Thoracic aorta (tissue), 2 donors: Measurements from ENCODE around the gene KRT71. TPM values are rescaled to one million over a fixed set of nuclear protein-coding genes. Genes with fewer than 3 reads are reported as not detected.

Experiments
- ATAC-seq: fragments of 150-250 bp; one replicate; pipeline ENCODE4 v1.8.0; 2017; ENCODE audit warnings: low read depth; ENCODE audit not compliant: insufficient number of reproducible peaks, low FRiP score
- DNase-seq: peaks from one replicate; pipeline ENCODE4 v3.0.0-alpha.2; 2020; ENCODE audit warnings: low spot score
- H3K27ac ChIP-seq, 2 donors: fragments of 200-600 bp; sonication (generic); 1 replicate in 1 of 2; 2 replicates in 1 of 2; pipeline ENCODE4 v1.5.1; 2016; ENCODE audit warnings: mild to moderate bottlenecking in 2 of 2, moderate library complexity in 2 of 2
- H3K27me3 ChIP-seq: fragments of 200-600 bp; sonication (generic); replicated peaks from 2 replicates; pipeline ENCODE4 v1.6.0; 2016; ENCODE audit warnings: mild to moderate bottlenecking; ENCODE audit not compliant: insufficient read depth
- H3K36me3 ChIP-seq: fragments of 200-600 bp; sonication (generic); one replicate; pipeline ENCODE4 v1.5.1; 2016
- H3K4me1 ChIP-seq, 2 donors: fragments of 200-600 bp; sonication (generic); 1 replicate in 1 of 2; 2 replicates in 1 of 2; pipeline versions ENCODE4 v1.5.1 to v1.6.0; 2016; ENCODE audit warnings: low read depth in 2 of 2, mild to moderate bottlenecking in 1 of 2; ENCODE audit not compliant: control insufficient read depth in 1 of 2
- H3K4me3 ChIP-seq: fragments of 200-600 bp; sonication (generic); 2 replicates; pipeline ENCODE4 v1.5.1; 2016; ENCODE audit warnings: mild to moderate bottlenecking
- H3K9me3 ChIP-seq: fragments of 200-600 bp; sonication (generic); 2 replicates; pipeline ENCODE4 v1.5.1; 2016
- CTCF ChIP-seq: fragments of 200-600 bp; sonication (generic); IDR thresholded peaks from one replicate; pipeline ENCODE4 v1.5.1; 2019; ENCODE audit warnings: antibody characterized with exemption
- total RNA-seq, 2 donors: library from RNA; depleted of rRNA; stranded (reverse); fragments of >200 nt; gene quantifications; one replicate each; pipeline versions ENCODE4 v1.1.0 to v1.2.3, GENCODE V29; 2016

KRT71 gene
- total RNA-seq, 2 donors from 2014 or later = not detected

GRCh38 chr12:52527121-52527800 is 25.7 kb downstream of the KRT71 start:
- Histone ChIP-seq H3K27ac (no peak overlapping the region), H3K9me3 (no peaks in the 10 kb centered on the region), H3K36me3 (no peaks in the 10 kb centered on the region), H3K4me1 (no peaks in the 10 kb centered on the region), H3K4me3 (no peak overlapping the region), H3K27me3 (no peaks in the 10 kb centered on the region)
- no peak for DNase-seq
- no peak for ATAC-seq
- no peak for TF ChIP-seq CTCF

- H3K9me3 ChIP-seq = no peaks in the 10 kb centered on the region
- H3K27me3 ChIP-seq = no peaks in the 10 kb centered on the region
- no peak overlapping the region for H3K4me3 ChIP-seq
- no peak for DNase-seq
- H3K36me3 ChIP-seq = no peaks in the 10 kb centered on the region
- no peak for TF ChIP-seq CTCF
- no peak overlapping the region for H3K27ac ChIP-seq
- ATAC-seq = no peak
- no peaks in the 10 kb centered on the region for H3K4me1 ChIP-seq
These were observed 26.4 kb downstream of the KRT71 start for GRCh38 chr12:52526511-52526951.

GRCh38 chr12:52525661-52526499 is 27.1 kb downstream of the KRT71 start:
- DNase-seq = no peak
- H3K27ac ChIP-seq = no peak overlapping the region

GRCh38 chr12:52524898-52525591 is 27.9 kb downstream of the KRT71 start:
- H3K36me3 ChIP-seq = no peaks in the 10 kb centered on the region
- peaks cover 0 to 3% of the 10 kb centered on the region in 2 donors for H3K4me1 ChIP-seq
- H3K27ac ChIP-seq = no peak overlapping the region
- H3K27me3 ChIP-seq = no peaks in the 10 kb centered on the region
- no peak overlapping the region for H3K4me3 ChIP-seq
- no peak for ATAC-seq
- TF ChIP-seq CTCF = no peak
- no peak for DNase-seq
- no peaks in the 10 kb centered on the region for H3K9me3 ChIP-seq

More at GRCh38 chr12:52525661-52526499, 27.1 kb downstream of the KRT71 start:
- Histone ChIP-seq H3K27me3 (no peaks in the 10 kb centered on the region), H3K4me1 (peaks cover 0 to 3% of the 10 kb centered on the region in 2 donors), H3K36me3 (no peaks in the 10 kb centered on the region), H3K9me3 (no peaks in the 10 kb centered on the region), H3K4me3 (no peak overlapping the region)
- no peak for TF ChIP-seq CTCF
- no peak for ATAC-seq
